Measurements from ENCODE around the gene ZNF749. TPM values are rescaled to one million over a fixed set of nuclear protein-coding genes. Genes with fewer than 3 reads are reported as not detected.

Gene ZNF749
- polyA plus RNA-seq (2014; cell fraction: cytosol; rRNA removed): 10.9 and 17.0 TPM in 2 replicates
- polyA plus RNA-seq (2014; cell fraction: nucleus; rRNA removed): 5.1 and 11.5 TPM in 2 replicates

- DNase-seq (ENCODE audit: low spot score): peak; percentile 95
Measured at GRCh38 chr19:57435062-57435978, at the start of gene ZNF749. ZNF749 (plus strand) TSS chr19:57435325; CDS start chr19:57435579, 254 bp downstream.

- DNase-seq (ENCODE audit: low spot score): no peak
Measured at GRCh38 chr19:57389194-57389729, 45.9 kb upstream of the ZNF749 start.

DNA sequence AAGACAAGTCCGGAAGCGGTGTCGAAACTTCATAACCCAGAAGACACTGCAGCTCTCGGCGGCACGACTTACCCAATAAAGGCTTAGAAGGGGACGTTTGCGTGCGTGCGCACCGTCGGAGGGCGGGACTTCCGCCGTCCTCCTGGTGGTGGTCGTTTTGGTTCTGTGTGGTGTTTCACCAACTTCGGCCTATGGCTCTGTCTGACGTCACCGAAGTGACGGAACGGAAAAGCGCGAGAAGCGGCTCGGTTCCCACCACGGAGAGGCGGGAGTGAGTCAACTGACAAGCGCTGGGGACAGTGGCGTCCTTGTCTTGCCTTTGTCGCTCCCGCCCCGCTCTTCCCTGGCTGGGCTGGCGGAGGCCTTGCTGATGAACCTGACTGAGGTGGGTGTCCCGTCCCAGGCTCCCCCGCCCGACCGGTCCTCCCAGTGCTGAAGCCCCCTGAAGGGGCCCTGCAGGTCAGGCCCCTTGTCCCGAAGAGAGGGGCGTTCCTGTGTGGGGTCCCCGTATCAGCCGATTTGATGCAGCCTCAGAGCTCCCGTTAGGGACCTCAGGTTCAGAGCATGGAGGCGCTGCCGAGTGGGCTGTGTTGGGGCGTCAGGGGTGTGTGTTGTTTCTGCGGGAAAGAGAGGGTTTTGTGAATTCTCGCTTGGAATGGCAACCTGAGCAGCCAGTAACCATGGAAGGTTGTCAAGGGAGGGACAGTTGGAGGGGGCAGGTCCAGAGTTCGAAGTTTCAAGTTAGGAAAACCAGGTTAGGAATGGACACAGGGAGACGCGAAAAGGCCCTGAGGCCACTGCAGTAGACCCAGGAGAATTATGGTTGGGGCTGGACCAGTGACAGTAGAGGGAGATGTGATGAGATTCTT is 45.2 kb upstream of the ZNF749 start, which contains the start of gene ZNF548:
ZNF548 (plus strand) TSS at position 125 of the 869 bp plus-strand sequence; CDS start at position 371, 246 bp downstream.
- peak; percentile 98 for DNase-seq (ENCODE audit: low spot score)

DNA sequence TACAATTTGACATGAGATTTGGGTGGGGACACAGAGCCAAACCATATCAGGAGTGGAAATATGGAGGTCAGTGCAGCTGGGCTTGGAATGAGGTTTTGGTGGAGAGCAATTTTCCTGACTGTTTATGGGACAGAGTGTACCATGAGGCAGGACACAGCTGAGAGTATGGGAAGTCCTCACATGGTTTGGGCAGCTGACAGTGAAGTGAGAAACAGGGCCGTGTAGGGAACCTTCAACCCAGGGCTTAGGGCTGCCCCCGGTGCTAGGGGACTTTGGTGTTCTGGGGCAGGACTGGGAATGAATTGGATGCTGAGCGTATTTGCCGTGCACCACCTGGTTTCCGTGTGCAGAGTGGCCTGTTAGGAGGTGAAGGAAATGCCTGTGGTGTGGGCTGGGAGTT is 39.4 kb upstream of the ZNF749 start:
- no peak for DNase-seq (ENCODE audit: low spot score)

DNA sequence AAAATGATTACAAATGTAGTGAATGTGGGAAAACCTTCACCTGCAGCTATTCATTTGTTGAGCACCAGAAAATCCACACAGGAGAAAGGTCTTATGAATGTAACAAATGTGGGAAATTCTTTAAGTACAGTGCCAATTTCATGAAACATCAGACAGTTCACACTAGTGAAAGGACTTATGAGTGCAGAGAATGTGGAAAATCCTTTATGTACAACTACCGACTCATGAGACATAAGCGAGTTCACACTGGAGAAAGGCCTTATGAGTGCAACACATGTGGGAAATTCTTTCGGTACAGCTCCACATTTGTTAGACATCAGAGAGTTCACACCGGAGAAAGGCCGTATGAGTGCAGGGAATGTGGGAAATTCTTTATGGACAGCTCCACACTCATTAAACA is 36.3 kb upstream of the ZNF749 start:
- no peak for DNase-seq (ENCODE audit: low spot score)

- DNase-seq (ENCODE audit: low spot score): no peak
Measured at GRCh38 chr19:57403737-57404563, 31.2 kb upstream of the ZNF749 start.

- peak; percentile 45 for DNase-seq (ENCODE audit: low spot score)
Measured at GRCh38 chr19:57406516-57407123, 28.5 kb upstream of the ZNF749 start.

DNA sequence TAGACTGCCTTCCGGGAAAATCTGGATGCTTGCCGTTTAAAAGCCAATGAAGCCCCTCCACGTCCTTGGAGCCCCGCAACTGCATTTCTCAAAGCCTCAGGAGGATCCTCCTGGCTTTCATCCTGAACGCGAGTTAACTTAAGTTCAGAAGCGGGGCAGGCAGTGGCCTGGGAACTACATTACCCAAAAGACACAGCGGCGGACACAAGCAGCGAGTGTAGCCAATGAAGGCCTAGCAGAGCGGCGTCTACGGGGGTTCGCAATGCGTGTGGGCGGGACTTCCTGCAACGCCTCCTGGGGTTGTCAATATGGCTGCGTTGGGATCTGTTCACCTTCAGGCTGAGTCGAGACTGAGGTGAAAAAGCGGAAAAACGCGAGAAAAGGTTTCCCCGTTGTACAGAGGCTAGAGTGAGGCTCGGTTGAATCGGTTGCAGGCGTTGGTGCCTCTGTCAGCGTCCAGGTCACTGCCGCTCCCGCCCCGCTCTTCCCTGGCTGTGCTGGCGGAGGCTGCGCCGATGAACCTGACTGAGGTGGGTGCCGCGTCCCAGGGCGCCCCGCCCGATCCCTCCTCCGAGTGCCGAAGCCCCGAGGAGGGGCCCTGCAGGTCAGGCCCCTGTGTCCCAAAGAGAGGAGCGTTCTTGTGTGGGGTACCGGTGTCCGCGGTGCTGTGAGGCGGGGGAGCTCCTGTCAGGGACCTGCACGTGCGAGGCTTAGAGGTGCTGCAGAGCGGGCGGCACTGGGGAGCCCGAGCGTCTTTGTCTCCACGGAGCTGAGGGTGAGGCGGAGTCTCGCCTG is 24.1 kb upstream of the ZNF749 start, which contains the start of gene ZNF17:
ZNF17 (plus strand) TSS at position 285 of the 795 bp plus-strand sequence. CDS start 2,455 bp downstream, outside the sequence.
- peak; percentile 86 for DNase-seq (ENCODE audit: low spot score)

- DNase-seq (ENCODE audit: low spot score): no peak
Measured at GRCh38 chr19:57419439-57419838, 15.7 kb upstream of the ZNF749 start.

- DNase-seq (ENCODE audit: low spot score): no peak
Measured at GRCh38 chr19:57421037-57421436, 14.1 kb upstream of the ZNF749 start.

DNA sequence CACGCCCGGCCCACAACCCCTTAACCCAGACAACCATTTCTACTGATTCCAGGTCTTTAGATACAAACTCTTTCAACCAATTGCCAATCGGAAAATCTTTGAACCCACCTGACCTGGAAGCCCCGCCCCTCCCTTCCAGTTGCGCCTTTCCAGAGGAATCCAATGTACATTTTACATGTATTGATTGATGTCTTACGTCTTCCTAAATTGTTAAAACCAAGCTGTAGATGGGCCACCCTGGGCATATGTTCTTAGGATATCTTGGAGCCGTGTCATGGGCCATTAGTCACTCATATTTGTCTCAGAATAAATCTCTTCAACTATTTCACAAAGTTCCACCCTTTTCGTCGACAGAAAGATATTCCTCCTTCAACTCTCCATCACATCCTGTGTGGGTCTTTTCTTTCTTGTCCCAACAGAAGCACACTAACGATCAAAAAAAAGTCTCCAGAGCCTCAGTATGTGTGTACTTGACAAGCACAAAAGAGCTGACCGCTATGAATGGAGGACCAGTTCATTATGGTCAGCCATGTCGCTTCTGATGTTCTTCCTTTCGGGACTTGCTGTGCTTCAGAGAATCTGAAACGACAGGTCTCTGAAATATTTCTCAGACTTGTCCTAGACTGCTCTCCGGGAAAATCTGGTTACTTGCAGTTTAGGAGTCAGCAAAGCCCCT is 601 bp upstream of the ZNF749 start:
- peak; percentile 4 for DNase-seq (ENCODE audit: low spot score)

- DNase-seq (ENCODE audit: low spot score): no peak
Measured at GRCh38 chr19:57436417-57436816, 1.3 kb downstream of the ZNF749 start.

GRCh38 chr19:57437931-57438330 is 2.8 kb downstream of the ZNF749 start:
- DNase-seq (ENCODE audit: low spot score): no peak

DNA sequence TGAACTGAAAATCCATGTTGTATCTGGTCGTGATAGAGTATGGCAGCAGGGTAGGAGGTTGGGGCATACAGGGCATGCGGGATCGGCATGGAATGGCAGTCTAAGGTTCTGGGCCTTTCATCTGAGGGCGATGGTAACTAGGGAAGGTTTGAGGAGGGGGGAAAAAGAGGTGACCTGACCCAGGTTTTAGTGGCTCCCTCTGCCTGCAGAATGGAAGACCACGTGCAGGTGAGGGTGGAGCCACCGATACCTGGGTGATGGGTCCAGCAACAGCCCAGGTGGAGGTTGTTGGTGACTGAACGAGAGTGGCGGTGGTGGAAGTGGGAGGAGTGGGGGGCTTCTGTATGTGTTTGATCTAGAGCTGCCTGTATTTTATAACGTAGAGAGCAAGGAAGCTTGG is 3.8 kb downstream of the ZNF749 start:
- no peak for DNase-seq (ENCODE audit: low spot score)

DNA sequence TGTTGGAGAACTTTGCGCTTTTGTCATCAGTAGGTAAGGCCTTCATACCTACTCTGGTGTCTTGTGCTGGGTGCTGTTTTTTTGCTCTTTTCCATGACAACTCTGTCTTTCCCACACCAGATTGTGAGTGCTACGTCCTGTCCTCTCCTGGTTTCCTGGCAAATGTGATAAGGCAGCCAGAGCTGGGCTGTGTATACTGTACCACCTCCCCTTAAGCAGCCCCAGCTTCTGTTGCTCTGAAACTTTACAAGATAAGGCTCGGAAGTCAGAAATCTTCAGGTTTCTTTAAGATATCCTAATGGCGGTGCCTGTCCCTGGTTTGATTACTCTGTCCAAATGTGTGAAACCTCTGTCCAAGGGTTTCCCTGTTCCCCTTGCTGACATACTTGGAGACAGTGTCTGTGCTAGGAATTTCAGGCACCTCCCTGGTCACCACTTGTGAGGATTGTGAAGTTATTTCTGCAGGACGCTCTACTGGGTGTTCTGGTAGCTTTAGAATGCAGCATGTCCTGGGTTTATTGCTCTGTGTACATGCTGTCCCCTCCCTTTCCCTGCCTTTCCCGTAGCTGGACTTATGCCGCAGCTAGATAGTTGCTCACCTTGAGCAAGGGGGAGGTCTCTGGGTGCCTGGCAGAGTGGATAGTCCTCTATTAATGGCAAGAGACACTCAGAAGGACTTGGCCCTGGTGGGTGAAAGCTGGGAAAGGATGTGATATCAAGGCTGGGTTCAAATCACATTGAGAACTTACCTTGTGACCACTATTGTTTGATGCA is 7.0 kb downstream of the ZNF749 start:
- DNase-seq (ENCODE audit: low spot score): no peak

- DNase-seq (ENCODE audit: low spot score): no peak
Measured at GRCh38 chr19:57443121-57443696, 8.1 kb downstream of the ZNF749 start.

- DNase-seq (ENCODE audit: low spot score): no peak
Measured at GRCh38 chr19:57452307-57452706, 17.2 kb downstream of the ZNF749 start.
